Fibroblast of gingiva (primary cell): ENCODE results near the gene SAXO2.
"Not testable (repeated sequence)": the region's sequence is repeated elsewhere in the genome, so short reads cannot be mapped to it uniquely, and the experiment has no call there.

Experiments
- DNase-seq: peaks from one replicate; pipeline ENCODE4 v3.0.0-alpha.2; 2011; ENCODE audit warnings: low read depth

Gene SAXO2

GRCh38 chr15:82333603-82334553 lies 71.3 kb downstream of the SAXO2 start:
- DNase-seq: not testable (repeated sequence)
